Astrocyte (in vitro differentiated cells and primary cell): ENCODE results near the gene PMM2. TPM values are rescaled to one million over a fixed set of nuclear protein-coding genes. Genes with fewer than 3 reads are reported as not detected.

Experiments used
- DNase-seq: peaks from one replicate; pipeline ENCODE4 v3.0.0-alpha.2; 2010; ENCODE audit warnings: low read depth
- FAIRE-seq: peaks from 2 replicates; lab custom pipeline; 2011; peaks lifted over from hg19 to GRCh38; lab: Jason Lieb, UNC
- H2AFZ ChIP-seq: 2 replicates; pipeline ENCODE4 v1.6.0; 2012; ENCODE audit warnings: low read depth, low read length, inconsistent platforms
- H3K27ac ChIP-seq: 2 replicates; pipeline ENCODE4 v1.5.1; 2011; ENCODE audit warnings: low read depth, low read length, inconsistent platforms
- H3K27me3 ChIP-seq: 2 replicates; pipeline ENCODE4 v1.6.0; 2011; ENCODE audit warnings: low read length, inconsistent platforms; ENCODE audit not compliant: insufficient read depth
- H3K36me3 ChIP-seq: 2 replicates; pipeline ENCODE4 v1.5.1; 2011; ENCODE audit warnings: low read length, inconsistent platforms; ENCODE audit not compliant: insufficient read depth
- H3K4me1 ChIP-seq: 2 replicates; pipeline ENCODE4 v1.5.1; 2011; ENCODE audit warnings: low read length, inconsistent platforms; ENCODE audit not compliant: insufficient read depth
- H3K4me2 ChIP-seq: 2 replicates; pipeline ENCODE4 v1.6.0; 2012; ENCODE audit warnings: low read length, inconsistent platforms
- H3K4me3 ChIP-seq: 2 replicates; pipeline ENCODE4 v1.5.1; 2011; ENCODE audit warnings: low read depth, mild to moderate bottlenecking, low read length, inconsistent platforms; ENCODE audit not compliant: insufficient read depth
- H3K79me2 ChIP-seq: 2 replicates; pipeline ENCODE4 v1.6.0; 2012; ENCODE audit warnings: mild to moderate bottlenecking, low read length, inconsistent platforms; ENCODE audit not compliant: insufficient read depth
- H3K9ac ChIP-seq: 2 replicates; pipeline ENCODE4 v1.6.0; 2012; ENCODE audit warnings: mild to moderate bottlenecking, low read length, inconsistent platforms
- H3K9me3 ChIP-seq: 2 replicates; pipeline ENCODE4 v1.5.1; 2012; ENCODE audit warnings: low read depth, mild to moderate bottlenecking, low read length, inconsistent platforms; ENCODE audit not compliant: insufficient read depth
- H4K20me1 ChIP-seq: 2 replicates; pipeline ENCODE4 v1.6.0; 2012; ENCODE audit warnings: low read length, inconsistent platforms; ENCODE audit not compliant: insufficient read depth
- H3K27ac Mint-ChIP-seq: one replicate; pipeline ENCODE4 v1.8.0; 2021; ENCODE audit warnings: mild to moderate bottlenecking, mixed read lengths; ENCODE audit not compliant: unreplicated experiment
- H3K27me3 Mint-ChIP-seq: one replicate; pipeline ENCODE4 v1.8.0; 2021; ENCODE audit warnings: low read depth, mixed read lengths; ENCODE audit not compliant: unreplicated experiment
- H3K36me3 Mint-ChIP-seq: one replicate; pipeline ENCODE4 v1.8.0; 2021; ENCODE audit warnings: low read depth, mixed read lengths; ENCODE audit not compliant: unreplicated experiment
- H3K4me1 Mint-ChIP-seq: one replicate; pipeline ENCODE4 v1.8.0; 2021; ENCODE audit warnings: low read depth, mixed read lengths; ENCODE audit not compliant: unreplicated experiment
- H3K4me3 Mint-ChIP-seq: one replicate; pipeline ENCODE4 v1.8.0; 2021; ENCODE audit warnings: mild to moderate bottlenecking, moderate library complexity, mixed read lengths; ENCODE audit not compliant: unreplicated experiment
- H3K9me3 Mint-ChIP-seq: one replicate; pipeline ENCODE4 v1.8.0; 2021; ENCODE audit warnings: mild to moderate bottlenecking, mixed read lengths; ENCODE audit not compliant: unreplicated experiment
- CTCF ChIP-seq: IDR thresholded peaks from 2 replicates; pipeline ENCODE4 v1.5.1; 2011; ENCODE audit warnings: low read depth, mild to moderate bottlenecking, inconsistent platforms, low read length, moderate library complexity; ENCODE audit not compliant: insufficient read depth
- EZH2 ChIP-seq: IDR thresholded peaks from 2 replicates; pipeline ENCODE4 v1.6.1; 2012; ENCODE audit warnings: mild to moderate bottlenecking, low read length, inconsistent platforms; ENCODE audit not compliant: insufficient read depth
- total RNA-seq: library from RNA; stranded (reverse); gene quantifications from 2 replicates; pipeline ENCODE4 v1.2.1, GENCODE V29; 2021

The PMM2 gene
- total RNA-seq, 1 donor from 2014 or later: 57.8 TPM

DNA sequence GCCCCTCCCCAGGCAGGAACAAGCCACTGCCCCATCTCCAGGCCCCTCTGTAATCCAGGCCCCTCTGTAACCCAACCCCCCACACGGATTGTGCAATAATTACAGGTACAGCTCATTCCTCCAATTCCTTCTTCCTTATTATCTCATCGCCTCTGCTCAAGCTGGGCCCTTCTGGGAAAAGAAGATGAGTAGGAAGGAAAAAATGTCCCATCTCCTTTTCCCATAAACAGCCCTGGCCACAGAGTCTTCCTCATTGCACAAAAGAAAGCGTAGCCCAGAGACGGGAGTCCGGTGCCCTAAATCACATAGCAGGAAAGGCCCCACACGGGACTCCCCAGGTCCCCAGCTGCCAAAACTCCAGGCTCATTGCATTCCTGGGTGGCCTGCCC is 80.9 kb downstream of the PMM2 start:
- no peaks in the 10 kb centered on the region for H3K9me3 ChIP-seq
- Mint-ChIP-seq H3K27me3 (no peaks in the 10 kb centered on the region), H3K4me1 (peaks cover 7% of the 10 kb centered on the region), H3K27ac (peak overlapping the region; percentile 69), H3K36me3 (no peaks in the 10 kb centered on the region), H3K9me3 (no peaks in the 10 kb centered on the region), H3K4me3 (peak overlapping the region; percentile 40)
- peak; percentile 65 for DNase-seq
- H3K4me3 ChIP-seq: no peak overlapping the region
- TF ChIP-seq EZH2 (no peak), CTCF (no peak)
- H3K4me1 ChIP-seq: peaks cover 11% of the 10 kb centered on the region
- H3K27me3 ChIP-seq: no peaks in the 10 kb centered on the region
- peak overlapping the region; percentile 52 for H3K27ac ChIP-seq
- H3K4me2 ChIP-seq: peak overlapping the region; percentile 69
- no peak overlapping the region for H2AFZ ChIP-seq
- H3K9ac ChIP-seq: peak overlapping the region; percentile 20
- no peaks in the 10 kb centered on the region for H4K20me1 ChIP-seq
- H3K36me3 ChIP-seq: no peaks in the 10 kb centered on the region
- no peak for FAIRE-seq
- H3K79me2 ChIP-seq: no peaks in the 10 kb centered on the region

- Mint-ChIP-seq H3K4me1 (peaks cover 14% of the 10 kb centered on the region), H3K27ac (no peak overlapping the region), H3K9me3 (no peaks in the 10 kb centered on the region), H3K4me3 (no peak overlapping the region), H3K36me3 (peaks cover 5% of the 10 kb centered on the region), H3K27me3 (no peaks in the 10 kb centered on the region)
- Histone ChIP-seq H3K27ac (no peak overlapping the region), H3K9me3 (no peaks in the 10 kb centered on the region), H3K4me1 (peaks cover 31% of the 10 kb centered on the region), H2AFZ (no peak overlapping the region), H3K36me3 (no peaks in the 10 kb centered on the region), H4K20me1 (peaks cover 13% of the 10 kb centered on the region), H3K4me2 (no peak overlapping the region), H3K79me2 (no peaks in the 10 kb centered on the region), H3K9ac (no peak overlapping the region), H3K27me3 (no peaks in the 10 kb centered on the region), H3K4me3 (no peak overlapping the region)
- no peak for DNase-seq
- TF ChIP-seq EZH2: no peak
- no peak for TF ChIP-seq CTCF
- FAIRE-seq: no peak
These were observed 83.3 kb downstream of the PMM2 start for GRCh38 chr16:8880839-8881510.

DNA sequence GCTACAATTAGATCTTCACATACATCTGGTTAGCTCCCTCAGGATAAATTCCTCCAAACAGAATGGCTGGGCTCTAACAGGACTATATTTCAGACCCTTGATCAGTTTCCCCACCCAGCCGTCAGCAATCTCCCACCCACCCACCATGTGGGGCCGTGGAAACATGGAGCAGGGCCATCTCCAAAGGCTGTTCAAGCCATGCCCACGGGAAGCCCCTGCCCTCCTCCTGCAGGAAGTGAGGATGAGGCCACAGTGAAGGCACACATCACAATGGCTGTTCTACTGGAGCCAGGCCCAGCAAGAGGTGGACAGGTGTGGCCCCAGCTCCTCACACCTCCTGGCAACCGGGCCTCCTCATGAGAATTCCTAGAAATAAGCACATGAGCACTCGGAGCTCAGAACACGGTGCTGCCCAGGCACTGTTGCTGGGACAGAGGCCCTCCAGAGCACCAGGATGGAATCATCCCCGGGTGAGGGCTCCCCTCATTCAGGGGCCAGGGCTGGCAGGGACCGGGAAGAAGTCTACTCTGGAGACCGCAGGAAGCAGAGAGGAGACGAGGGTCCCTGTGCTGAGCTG is 84.5 kb downstream of the PMM2 start, which contains the start of gene LITAFD:
Gene LITAFD, plus strand, starts transcription at position 311 of the 577 bp plus-strand sequence. CDS start 2,005 bp downstream, outside the sequence.
- Mint-ChIP-seq H3K4me3 (no peak within 1 kb of the TSS), H3K4me1 (peaks cover 23% of the 10 kb centered on the region)
- H3K79me2 ChIP-seq: no peaks in the 10 kb centered on the region

More for the DNA sequence above, 84.5 kb downstream of the PMM2 start, which contains the start of gene LITAFD:
- no peak within 1 kb of the TSS for H3K27ac ChIP-seq
- no peak within 1 kb of the TSS for H3K4me3 ChIP-seq
- H2AFZ ChIP-seq: no peak within 1 kb of the TSS
- peaks cover 24% of the 10 kb centered on the region for H4K20me1 ChIP-seq
- TF ChIP-seq EZH2 (no peak), CTCF (no peak)
- H3K9me3 ChIP-seq: no peaks in the 10 kb centered on the region
- DNase-seq (no peak), FAIRE-seq (no peak)
- no peaks in the 10 kb centered on the region for H3K9me3 Mint-ChIP-seq
- H3K4me1 ChIP-seq: peaks cover 40% of the 10 kb centered on the region
- H3K27ac Mint-ChIP-seq: peak within 1 kb of the TSS; percentile 47
- H3K36me3 Mint-ChIP-seq: peaks cover 8% of the 10 kb centered on the region
- H3K27me3 Mint-ChIP-seq: no peaks in the 10 kb centered on the region
- no peaks in the 10 kb centered on the region for H3K36me3 ChIP-seq
- no peak within 1 kb of the TSS for H3K9ac ChIP-seq
- no peaks in the 10 kb centered on the region for H3K27me3 ChIP-seq
- no peak within 1 kb of the TSS for H3K4me2 ChIP-seq
